GM12874 (cell line): ENCODE results near the gene COBLL1.

Experiments
- TF ChIP-seq, protein P1 (sequence below): IDR thresholded peaks from 2 replicates; pipeline ENCODE4 v1.5.1; 2011; ENCODE audit warnings: low read depth, mild to moderate bottlenecking, control low read depth, low read length, moderate library complexity; ENCODE audit not compliant: insufficient read depth

Gene COBLL1

DNA sequence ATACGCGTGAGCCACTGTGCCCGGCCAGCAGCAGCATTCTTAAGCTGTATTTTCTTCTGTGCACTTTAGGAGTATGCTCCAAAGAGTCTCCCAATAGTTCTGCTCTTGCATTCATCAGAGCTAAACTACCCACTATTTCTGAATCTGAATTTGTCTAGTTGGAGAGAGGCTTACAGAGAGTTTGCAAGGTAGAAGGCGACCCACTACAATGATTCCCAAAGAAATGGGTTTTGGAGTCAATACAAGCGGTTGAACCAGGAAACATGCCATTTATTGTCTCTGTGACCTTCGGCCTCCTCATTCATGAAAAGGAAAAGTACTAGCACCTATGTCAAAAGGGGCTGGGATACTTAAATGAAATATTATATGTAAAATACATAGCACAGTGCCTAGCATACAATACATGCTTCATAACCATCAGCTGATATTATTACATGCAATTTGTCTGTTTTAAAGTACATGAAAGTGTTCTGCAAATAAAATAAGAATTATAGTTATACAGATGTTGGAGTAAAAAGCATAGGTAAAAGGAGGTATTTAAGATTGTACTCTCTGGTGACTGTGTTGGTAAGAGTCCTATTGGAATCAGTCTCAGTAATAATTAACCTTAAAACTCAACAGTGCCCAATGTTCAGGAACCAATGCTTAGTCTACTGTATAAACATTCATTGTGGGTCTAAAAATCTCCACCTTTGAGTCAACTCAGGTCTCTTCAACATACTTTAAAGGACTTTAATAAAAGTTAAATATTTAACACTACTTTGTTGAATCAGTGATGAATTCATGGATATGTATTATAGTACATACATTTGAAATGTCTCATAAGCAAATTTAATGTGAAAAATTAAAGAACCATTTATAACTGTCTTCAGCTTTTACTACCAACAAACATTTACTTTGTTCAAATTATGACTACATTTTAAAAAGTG, 130.5 kb downstream of the COBLL1 start:
- TF ChIP-seq, protein P1, sequence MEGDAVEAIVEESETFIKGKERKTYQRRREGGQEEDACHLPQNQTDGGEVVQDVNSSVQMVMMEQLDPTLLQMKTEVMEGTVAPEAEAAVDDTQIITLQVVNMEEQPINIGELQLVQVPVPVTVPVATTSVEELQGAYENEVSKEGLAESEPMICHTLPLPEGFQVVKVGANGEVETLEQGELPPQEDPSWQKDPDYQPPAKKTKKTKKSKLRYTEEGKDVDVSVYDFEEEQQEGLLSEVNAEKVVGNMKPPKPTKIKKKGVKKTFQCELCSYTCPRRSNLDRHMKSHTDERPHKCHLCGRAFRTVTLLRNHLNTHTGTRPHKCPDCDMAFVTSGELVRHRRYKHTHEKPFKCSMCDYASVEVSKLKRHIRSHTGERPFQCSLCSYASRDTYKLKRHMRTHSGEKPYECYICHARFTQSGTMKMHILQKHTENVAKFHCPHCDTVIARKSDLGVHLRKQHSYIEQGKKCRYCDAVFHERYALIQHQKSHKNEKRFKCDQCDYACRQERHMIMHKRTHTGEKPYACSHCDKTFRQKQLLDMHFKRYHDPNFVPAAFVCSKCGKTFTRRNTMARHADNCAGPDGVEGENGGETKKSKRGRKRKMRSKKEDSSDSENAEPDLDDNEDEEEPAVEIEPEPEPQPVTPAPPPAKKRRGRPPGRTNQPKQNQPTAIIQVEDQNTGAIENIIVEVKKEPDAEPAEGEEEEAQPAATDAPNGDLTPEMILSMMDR, result no peak

DNA sequence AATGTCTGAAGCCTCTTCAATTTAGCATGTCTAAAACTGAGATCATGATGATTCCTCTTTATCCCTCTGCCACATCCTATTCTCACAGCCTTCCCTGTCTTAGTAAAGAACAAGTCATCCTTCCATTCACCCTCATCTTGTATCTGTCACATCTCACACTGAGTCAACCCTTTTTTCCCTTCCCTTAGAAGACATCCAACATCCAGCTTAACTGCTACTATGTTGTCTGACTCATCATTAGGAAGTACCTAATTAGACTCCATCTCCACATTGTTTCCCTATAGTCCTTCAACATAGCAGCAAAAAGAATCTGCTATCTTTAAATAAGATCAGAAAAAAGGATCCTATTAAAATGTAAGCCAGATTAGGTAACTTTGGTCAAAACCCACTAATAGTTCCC, 135.1 kb downstream of the COBLL1 start:
- TF ChIP-seq, protein P1, result no peak

DNA sequence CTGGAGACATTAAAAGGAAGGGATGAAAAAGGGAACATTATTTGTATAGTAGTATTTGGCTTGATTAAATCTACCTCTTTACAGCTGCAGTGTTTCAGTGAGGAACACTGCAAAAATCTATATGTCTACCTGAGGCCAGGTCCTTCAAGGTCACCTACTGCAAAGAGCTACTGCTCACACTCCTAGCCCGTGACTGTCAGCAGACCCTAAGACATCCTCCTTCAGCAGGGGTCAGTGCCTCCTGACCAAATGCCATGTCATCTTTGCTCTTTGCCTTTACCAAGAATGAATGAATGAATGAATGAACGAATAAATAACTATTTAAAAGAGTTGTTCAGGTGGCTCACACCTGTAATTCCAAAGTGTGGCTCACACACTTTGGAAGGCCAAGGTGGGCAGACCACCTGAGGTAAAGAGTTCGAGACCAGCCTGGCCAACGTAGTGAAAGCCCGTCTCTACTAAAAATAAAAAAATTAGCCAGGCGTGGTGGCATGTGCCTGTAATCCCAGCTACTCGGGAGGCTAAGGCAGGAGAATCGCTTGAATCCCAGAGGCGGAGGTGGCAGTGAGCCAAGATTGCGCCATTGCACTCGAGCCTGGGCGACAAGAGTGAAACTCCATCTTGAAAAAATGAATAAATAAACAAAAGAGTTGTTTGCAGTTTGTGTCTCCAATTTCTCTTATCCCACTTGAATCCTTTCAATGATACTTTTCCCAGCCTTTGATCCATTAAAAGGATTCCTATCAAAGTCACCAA, 136.0 kb downstream of the COBLL1 start:
- TF ChIP-seq, protein P1, result no peak

DNA sequence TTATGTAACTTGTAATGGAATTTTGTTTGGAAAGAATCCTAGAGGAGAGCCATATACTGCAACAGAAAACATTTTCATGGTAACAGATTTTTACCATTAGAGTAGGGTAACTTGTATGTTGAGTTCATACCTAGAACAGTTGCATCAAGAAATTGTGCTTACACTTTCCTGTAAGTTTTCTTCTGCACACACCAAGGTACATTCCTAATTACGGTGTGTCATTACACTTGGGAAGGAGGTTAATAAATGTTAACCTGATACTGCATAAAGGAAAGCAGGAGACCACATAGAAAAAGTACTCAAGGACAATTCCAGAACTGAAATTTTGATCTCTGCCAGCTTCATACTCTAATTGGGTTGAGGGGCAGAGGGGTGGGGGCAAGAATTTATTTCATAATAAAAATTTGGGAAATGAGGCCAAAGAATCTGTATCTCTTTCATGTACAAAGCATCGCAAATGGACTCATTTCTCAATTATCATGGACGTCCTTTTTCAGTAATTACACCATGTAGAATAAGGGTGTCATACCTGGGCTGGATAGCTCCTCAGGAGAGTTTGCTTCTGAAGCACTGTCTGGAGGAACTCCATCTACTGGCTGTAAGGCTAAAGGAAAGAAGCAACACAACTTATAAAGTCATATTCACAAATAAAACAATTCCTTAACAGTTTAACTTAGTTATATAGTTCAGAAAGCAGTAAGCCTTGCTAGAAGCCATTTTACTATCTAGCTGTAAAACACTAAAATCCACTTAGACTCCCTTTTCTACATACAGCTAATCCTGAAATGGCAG, 137.5 kb downstream of the COBLL1 start:
- TF ChIP-seq, protein P1, result no peak

DNA sequence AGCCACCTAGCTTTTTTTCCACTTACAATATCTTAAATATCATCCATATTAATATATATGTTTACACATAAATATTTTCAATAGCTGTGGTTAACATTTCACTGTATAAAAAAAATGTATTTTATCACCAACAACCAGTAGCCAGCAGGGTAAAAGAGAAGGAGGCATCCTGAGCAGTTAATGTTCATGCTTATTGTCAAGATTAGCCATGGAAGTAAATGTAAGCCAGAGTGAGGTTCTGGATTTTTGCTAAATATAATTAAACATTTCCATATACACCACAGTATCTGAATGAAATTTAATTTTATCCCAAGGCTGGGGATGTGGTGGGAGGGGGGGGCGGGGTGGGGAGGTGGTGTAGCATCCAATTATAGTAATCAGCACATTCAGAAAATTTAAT, 140.1 kb downstream of the COBLL1 start:
- TF ChIP-seq, protein P1, result no peak

DNA sequence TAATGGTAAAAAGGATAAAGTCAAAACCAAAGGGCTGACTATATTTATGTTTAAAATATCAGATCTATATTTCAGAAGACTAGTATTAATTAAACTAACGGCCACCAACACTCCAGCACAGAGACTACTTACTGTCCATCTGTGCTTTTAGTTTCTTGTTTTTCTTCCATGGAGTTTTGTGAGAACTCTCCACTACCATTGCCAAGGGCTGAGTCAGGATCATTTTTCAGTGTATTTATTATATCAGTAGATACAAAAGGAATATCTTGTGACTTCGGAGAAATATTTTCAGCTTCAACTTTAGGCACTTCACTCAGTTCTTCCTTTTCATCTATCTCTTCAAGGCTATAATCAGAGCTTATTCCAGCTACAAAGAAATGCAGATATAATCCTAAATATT, 141.2 kb downstream of the COBLL1 start:
- TF ChIP-seq, protein P1, result no peak
